K562 (cell line): ENCODE results near the gene RAD51D. TPM values are rescaled to one million over a fixed set of nuclear protein-coding genes. Genes with fewer than 3 reads are reported as not detected.

Source experiments
- ATAC-seq: fragments of 200-7000 bp; cut with Tn5 transposase; 3 replicates; pipeline ENCODE4 v1.9.1; 2020; ENCODE audit warnings: moderate library complexity
- BruUV-seq: library from RNA; stranded (reverse); fragments of 400-500 nt; replicated peaks from 2 replicates; lab custom pipeline; 2021; lab: Mats Ljungman, UMichigan
- CTCF ChIA-PET: fragments of 300-600 bp; formaldehyde crosslinking; extraction: SDS; loops from one replicate; lab custom pipeline; 2021; ENCODE audit warnings: low intra/inter-chr PET ratio; lab: Yijun Ruan, JAX
- POLR2A ChIA-PET: fragments of 300-600, 350-650 bp; sonication (Branson Sonifier 250); formaldehyde crosslinking; extraction: SDS; loops from one replicate; lab custom pipeline; 2021; ENCODE audit warnings: antibody characterized with exemption, inconsistent platforms; lab: Yijun Ruan, JAX
- DNase-seq, 4 experiments: peaks; one replicate each; pipeline versions ENCODE4 v3.0.0 to v3.0.0-alpha.2; 2011 to 2018; ENCODE audit warnings: low spot score in 3 of 4, mixed read lengths in 3 of 4; ENCODE audit errors: extremely low read depth in 1 of 4
- FAIRE-seq: peaks from 2 replicates; lab custom pipeline; 2011; peaks lifted over from hg19 to GRCh38; lab: Jason Lieb, UNC
- H2AFZ ChIP-seq: 2 replicates; pipeline ENCODE4 v1.6.0; 2011; ENCODE audit warnings: low read depth, low read length, control low read depth, inconsistent platforms
- H3K27ac ChIP-seq: fragments of 200-600 bp; 3 replicates; pipeline ENCODE4 v1.8.0; 2011; ENCODE audit warnings: low read depth, mild to moderate bottlenecking, control low read depth, inconsistent platforms, low read length, moderate library complexity, mixed read lengths; ENCODE audit errors: extremely low read depth
- H3K27me3 ChIP-seq, 2 experiments: fragments of 300-600 bp in 1 of 2; 2 replicates in 1 of 2; 3 replicates in 1 of 2; pipeline versions ENCODE4 v1.6.0 to v1.8.0; 2011; ENCODE audit warnings: inconsistent platforms in 2 of 2, low read length in 2 of 2, mild to moderate bottlenecking in 1 of 2, mixed read lengths in 1 of 2, moderate library complexity in 1 of 2; ENCODE audit not compliant: control insufficient read depth in 2 of 2, insufficient read depth in 2 of 2
- H3K36me3 ChIP-seq: fragments of 300-600 bp; 3 replicates; pipeline ENCODE4 v1.8.0; 2011; ENCODE audit warnings: mild to moderate bottlenecking, low read length, inconsistent platforms; ENCODE audit not compliant: control insufficient read depth, insufficient read depth
- H3K4me1 ChIP-seq, 2 experiments: fragments of 200-600 bp in 1 of 2; replicated peaks in 1 of 2; 2 replicates in 1 of 2; 3 replicates in 1 of 2; pipeline versions ENCODE4 v1.5.1 to v1.8.0; 2011; ENCODE audit warnings: inconsistent platforms in 2 of 2, low read length in 2 of 2, mild to moderate bottlenecking in 1 of 2, mixed read lengths in 1 of 2, moderate library complexity in 1 of 2; ENCODE audit not compliant: control insufficient read depth in 2 of 2, insufficient read depth in 2 of 2
- H3K4me2 ChIP-seq: 2 replicates; pipeline ENCODE4 v1.6.1; 2011; ENCODE audit warnings: low read length, control low read depth, inconsistent platforms, mixed read lengths; ENCODE audit not compliant: insufficient read depth
- H3K4me3 ChIP-seq: fragments of 200-600 bp; sonication (generic), shearing (Covaris generic); 2 replicates; pipeline ENCODE4 v1.5.1; 2016; ENCODE audit warnings: control low read depth, inconsistent platforms
- H3K79me2 ChIP-seq: fragments of 200-600 bp; 3 replicates; pipeline ENCODE4 v1.8.0; 2011; ENCODE audit warnings: low read length, inconsistent platforms; ENCODE audit not compliant: control insufficient read depth, insufficient read depth
- H3K9ac ChIP-seq, 2 experiments: 2 replicates each; pipeline versions ENCODE4 v1.6.0 to v1.6.1; 2011; ENCODE audit warnings: low read depth in 2 of 2, low read length in 2 of 2, control low read depth in 1 of 2, inconsistent platforms in 1 of 2, mild to moderate bottlenecking in 1 of 2, mixed read lengths in 1 of 2; ENCODE audit not compliant: insufficient read depth in 1 of 2
- H3K9me1 ChIP-seq: one replicate; pipeline ENCODE4 v1.6.0; 2011; ENCODE audit warnings: inconsistent platforms, mild to moderate bottlenecking, low read length, moderate library complexity; ENCODE audit not compliant: control insufficient read depth, insufficient read depth
- H3K9me3 ChIP-seq: replicated peaks from 2 replicates; pipeline ENCODE4 v1.5.1; 2011; ENCODE audit warnings: low read depth, low read length, inconsistent platforms; ENCODE audit not compliant: control insufficient read depth, insufficient read depth
- H4K20me1 ChIP-seq: replicated peaks from 2 replicates; pipeline ENCODE4 v1.6.1; 2011; ENCODE audit warnings: low read length, inconsistent platforms, mixed read lengths; ENCODE audit not compliant: control insufficient read depth, insufficient read depth
- AFF1 ChIP-seq, 2 experiments: fragments of 450-650 bp; IDR thresholded peaks; 2 replicates each; pipeline ENCODE4 v1.6.1; 2018; ENCODE audit warnings: mild to moderate bottlenecking in 2 of 2, low read depth in 1 of 2; ENCODE audit not compliant: partially characterized antibody in 2 of 2
- ARNT ChIP-seq, 2 experiments: fragments of 450-650 bp; IDR thresholded peaks; 2 replicates each; pipeline ENCODE4 v1.6.1; 2016; ENCODE audit warnings: mild to moderate bottlenecking in 1 of 2
- DLX4 ChIP-seq: fragments of 250-450 bp; sonication (Bioruptor Pico); IDR thresholded peaks from 2 replicates; pipeline ENCODE4 v1.6.1; 2021; ENCODE audit warnings: mild to moderate bottlenecking
- GATA2 ChIP-seq: sonication (generic); formaldehyde crosslinking; IDR thresholded peaks from 2 replicates; pipeline ENCODE4 v1.4.0; 2020; ENCODE audit warnings: mild to moderate bottlenecking, missing genetic modification reagents
- NFE2L1 ChIP-seq: fragments of 450-650 bp; IDR thresholded peaks from 2 replicates; pipeline ENCODE4 v1.6.1; 2016; ENCODE audit warnings: missing genetic modification characterization, low read depth, mild to moderate bottlenecking, missing compliant biosample characterization, moderate library complexity, borderline replicate concordance
- NR2C1 ChIP-seq, 2 experiments: fragments of 450-650 bp; IDR thresholded peaks; 2 replicates each; pipeline ENCODE4 v1.6.1; 2017; ENCODE audit warnings: mild to moderate bottlenecking in 2 of 2, antibody characterized with exemption in 1 of 2, inconsistent platforms in 1 of 2, missing compliant biosample characterization in 1 of 2, missing genetic modification characterization in 1 of 2
- SLC30A9 ChIP-seq: fragments of 250-450 bp; sonication (Bioruptor Pico); IDR thresholded peaks from 2 replicates; pipeline ENCODE4 v1.8.0; 2022; ENCODE audit warnings: mild to moderate bottlenecking, moderate library complexity
- TCF7L2 ChIP-seq: fragments of 150-350 bp; IDR thresholded peaks from 2 replicates; pipeline ENCODE4 v1.6.1; 2016; ENCODE audit warnings: low read depth, mild to moderate bottlenecking, low read length, moderate library complexity
- ZNF324 ChIP-seq: fragments of 250-450 bp; sonication (Bioruptor Pico); IDR thresholded peaks from 2 replicates; pipeline ENCODE4 v1.4.0; 2020; ENCODE audit warnings: mild to moderate bottlenecking
- WGBS: fragments of 100-300 bp; shearing (Covaris generic); methylation state at CpG from one replicate; pipeline ENCODE4 v1.1.6; 2016; ENCODE audit warnings: low coverage, mixed read lengths; ENCODE audit not compliant: insufficient coverage; ENCODE audit errors: missing lambda C conversion rate; 5-methylcytosine and 5-hydroxymethylcytosine counted together
- in situ Hi-C: fragments of 300-500 bp; cut with MboI; formaldehyde crosslinking; loops from 4 replicates; pipeline ENCODE4 v1.15.0; 2018; ENCODE audit warnings: inconsistent platforms, mixed read lengths
- intact Hi-C: fragments of 100-400 bp; cut with micrococcal nuclease; formaldehyde crosslinking; loops from 2 replicates; pipeline ENCODE4 v1.14.2; 2022
- polyA plus RNA-seq, 8 experiments: library from polyadenylated mRNA; depleted of rRNA in 4 of 8; stranded (reverse) in 5 of 8; unstranded in 3 of 8; fragments of >200 nt; fragmentation: Nextera tagmentation in 2 of 8; fragmentation: Illumina TruSeq in 1 of 8; extraction: Ambion mirVana in 2 of 8; extraction: Trizol in 1 of 8; gene quantifications; 2 replicates each; pipeline versions ENCODE4 v1.2.1 to v1.2.3, GENCODE V29; 2011 to 2014; ENCODE audit warnings: inconsistent platforms in 1 of 8, missing spikeins in 1 of 8
- total RNA-seq, 7 experiments: library from RNA; depleted of rRNA in 6 of 7; stranded (reverse); fragments of >200 nt in 6 of 7; fragmentation: Illumina TruSeq in 2 of 7; extraction: Trizol in 2 of 7; gene quantifications; 2 replicates each; pipeline versions ENCODE4 v1.2.1 to v1.2.3, GENCODE V29; 2011 to 2021; ENCODE audit warnings: low replicate concordance in 1 of 7

The RAD51D gene
- total and polyA plus RNA-seq, 9 of the 15 experiments (the other 6 are each of a cell fraction or from before 2014, with no cell fraction given) = 2.2 to 16.9 (median 8.7) TPM

GRCh38 chr17:35076874-35077273, 42.8 kb downstream of the RAD51D start:
- H3K9ac ChIP-seq = no peak overlapping the region
- ATAC-seq (no peak), DNase-seq (no peak), FAIRE-seq (no peak)
- no TSS peak for BruUV-seq
- CTCF ChIA-PET = no interaction called here
- POLR2A ChIA-PET = interaction anchor here (0.7 to 1.4 kb wide), 4 partner anchors 9 to 23 kb away, joined by 3 to 6 read pairs (median 3); partner anchors contain the start of gene RFFL
- intact Hi-C loops = no loop called here
- in situ Hi-C loops = no loop called here
- H4K20me1 ChIP-seq = peaks cover 8% of the 10 kb centered on the region; the same call in 1 of the 2 replicates
- no peak overlapping the region for H3K27ac ChIP-seq
- H3K4me1 ChIP-seq = peaks cover 0 to 15% of the 10 kb centered on the region in 2 experiments; a peak in 2 of 5 replicates
- H2AFZ ChIP-seq = no peak overlapping the region
- 57% methylated on average over 1 of the region's 1 CpG for WGBS
- no peaks in the 10 kb centered on the region for H3K27me3 ChIP-seq
- no peaks in the 10 kb centered on the region for H3K9me1 ChIP-seq
- H3K9me3 ChIP-seq = no peaks in the 10 kb centered on the region
- H3K36me3 ChIP-seq = no peaks in the 10 kb centered on the region
- TF ChIP-seq GATA2 (CRISPR knock-in tag) = no peak
- no peak for TF ChIP-seq SLC30A9 (CRISPR knock-in tag)
- no peak for TF ChIP-seq ARNT (IDR thresholded peaks at IDR 0.05)
- TF ChIP-seq NFE2L1 (tag) = no peak
- TF ChIP-seq AFF1 (IDR thresholded peaks at IDR 0.05; ENCODE audit: low read depth in 1 of 2, partially characterized antibody in 2 of 2) = no peak
- TF ChIP-seq ZNF324 (CRISPR knock-in tag) = no peak
- no peak for TF ChIP-seq TCF7L2
- TF ChIP-seq DLX4 (CRISPR knock-in tag) = no peak
- no peak for TF ChIP-seq NR2C1 (IDR thresholded peaks at IDR 0.05)
- no peak for TF ChIP-seq NR2C1 (tag; IDR thresholded peaks at IDR 0.05)
- peaks cover 20% of the 10 kb centered on the region; the same call in 2 of the 3 replicates for H3K79me2 ChIP-seq
- no peak overlapping the region for H3K4me3 ChIP-seq
- H3K4me2 ChIP-seq = no peak overlapping the region
